Nephron (organoid): ENCODE measurements around the gene TDRD10.

Source experiments
- H3K27ac Mint-ChIP-seq, 3 experiments: 2 replicates each; pipeline ENCODE4 v1.8.0; 2020; ENCODE audit warnings: mixed read lengths in 3 of 3, mild to moderate bottlenecking in 2 of 3, moderate library complexity in 1 of 3
- H3K27me3 Mint-ChIP-seq: 2 replicates; pipeline ENCODE4 v1.8.0; 2021; ENCODE audit warnings: low read depth, mild to moderate bottlenecking, moderate library complexity, mixed read lengths
- H3K36me3 Mint-ChIP-seq: 2 replicates; pipeline ENCODE4 v1.8.0; 2020; ENCODE audit warnings: low read depth, mixed read lengths
- H3K4me1 Mint-ChIP-seq: 2 replicates; pipeline ENCODE4 v1.8.0; 2020; ENCODE audit warnings: mixed read lengths
- H3K4me3 Mint-ChIP-seq, 3 experiments: 2 replicates each; pipeline ENCODE4 v1.8.0; 2020; ENCODE audit warnings: mild to moderate bottlenecking in 3 of 3, mixed read lengths in 3 of 3, moderate library complexity in 2 of 3
- H3K9me3 Mint-ChIP-seq: 2 replicates; pipeline ENCODE4 v1.8.0; 2020; ENCODE audit warnings: mixed read lengths
- CTCF ChIP-seq, 3 experiments: fragments of 200-600 bp; sonication (generic); IDR thresholded peaks; one replicate each; pipeline ENCODE4 v1.5.0; 2021; ENCODE audit warnings: antibody characterized with exemption in 3 of 3; ENCODE audit not compliant: unreplicated experiment in 3 of 3

The TDRD10 gene

GRCh38 chr1:154466921-154467417, 35.0 kb upstream of the TDRD10 start:
- no peak overlapping the region for H3K4me3 Mint-ChIP-seq
- H3K27ac Mint-ChIP-seq = peak overlapping the region; percentile 43 to 74 (median 48)
- peaks cover 9% of the 10 kb centered on the region for H3K4me1 Mint-ChIP-seq
- H3K27me3 Mint-ChIP-seq = no peaks in the 10 kb centered on the region
- no peaks in the 10 kb centered on the region for H3K9me3 Mint-ChIP-seq
- no peaks in the 10 kb centered on the region for H3K36me3 Mint-ChIP-seq
- peak in 2 of 3 experiments; percentile 15 to 23 for TF ChIP-seq CTCF (IDR thresholded peaks at IDR 0.05; ENCODE audit: unreplicated experiment in 3 of 3)

DNA sequence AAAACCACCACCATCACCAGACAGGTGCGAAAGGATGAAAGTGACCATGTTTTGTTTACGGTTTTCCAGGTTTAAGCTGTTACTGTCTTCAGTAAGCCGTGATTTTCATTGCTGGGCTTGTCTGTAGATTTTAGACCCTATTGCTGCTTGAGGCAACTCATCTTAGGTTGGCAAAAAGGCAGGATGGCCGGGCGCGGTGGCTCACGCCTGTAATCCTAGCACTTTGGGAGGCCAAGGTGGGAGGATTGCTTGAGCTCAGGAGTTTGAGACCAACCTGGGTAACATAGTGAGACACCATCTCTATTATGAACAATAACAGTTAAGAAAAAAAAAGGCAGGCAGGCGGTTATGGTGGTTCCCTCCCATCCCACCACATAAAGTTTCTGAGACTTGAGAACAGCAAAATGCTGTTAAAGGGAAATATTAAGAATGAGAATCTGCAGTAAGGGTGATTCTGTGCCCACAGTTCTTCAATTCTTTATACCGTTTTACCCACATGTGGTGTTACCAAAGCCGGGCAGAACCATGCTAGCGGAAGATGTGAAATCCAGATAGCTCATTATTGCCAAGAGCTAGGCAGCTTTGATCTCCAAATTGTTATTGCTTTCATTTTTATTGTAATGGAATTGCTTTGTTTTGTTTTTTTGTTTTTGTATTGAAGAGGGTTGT, 34.5 kb upstream of the TDRD10 start:
- H3K9me3 Mint-ChIP-seq = no peaks in the 10 kb centered on the region
- no peak for TF ChIP-seq CTCF (IDR thresholded peaks at IDR 0.05; ENCODE audit: unreplicated experiment in 3 of 3)
- H3K4me1 Mint-ChIP-seq = peaks cover 9% of the 10 kb centered on the region
- H3K36me3 Mint-ChIP-seq = no peaks in the 10 kb centered on the region
- H3K4me3 Mint-ChIP-seq = no peak overlapping the region
- H3K27me3 Mint-ChIP-seq = no peaks in the 10 kb centered on the region
- H3K27ac Mint-ChIP-seq = peak overlapping the region in 1 of 3 experiments; percentile 76

- Mint-ChIP-seq H3K27me3 (no peaks in the 10 kb centered on the region), H3K4me1 (peaks cover 9% of the 10 kb centered on the region), H3K27ac (peak overlapping the region in 2 of 3 experiments; percentile 76 to 86), H3K9me3 (no peaks in the 10 kb centered on the region), H3K4me3 (no peak overlapping the region), H3K36me3 (no peaks in the 10 kb centered on the region)
- no peak for TF ChIP-seq CTCF (IDR thresholded peaks at IDR 0.05; ENCODE audit: unreplicated experiment in 3 of 3)
Observed at GRCh38 chr1:154468535-154469250, 33.3 kb upstream of the TDRD10 start.

DNA sequence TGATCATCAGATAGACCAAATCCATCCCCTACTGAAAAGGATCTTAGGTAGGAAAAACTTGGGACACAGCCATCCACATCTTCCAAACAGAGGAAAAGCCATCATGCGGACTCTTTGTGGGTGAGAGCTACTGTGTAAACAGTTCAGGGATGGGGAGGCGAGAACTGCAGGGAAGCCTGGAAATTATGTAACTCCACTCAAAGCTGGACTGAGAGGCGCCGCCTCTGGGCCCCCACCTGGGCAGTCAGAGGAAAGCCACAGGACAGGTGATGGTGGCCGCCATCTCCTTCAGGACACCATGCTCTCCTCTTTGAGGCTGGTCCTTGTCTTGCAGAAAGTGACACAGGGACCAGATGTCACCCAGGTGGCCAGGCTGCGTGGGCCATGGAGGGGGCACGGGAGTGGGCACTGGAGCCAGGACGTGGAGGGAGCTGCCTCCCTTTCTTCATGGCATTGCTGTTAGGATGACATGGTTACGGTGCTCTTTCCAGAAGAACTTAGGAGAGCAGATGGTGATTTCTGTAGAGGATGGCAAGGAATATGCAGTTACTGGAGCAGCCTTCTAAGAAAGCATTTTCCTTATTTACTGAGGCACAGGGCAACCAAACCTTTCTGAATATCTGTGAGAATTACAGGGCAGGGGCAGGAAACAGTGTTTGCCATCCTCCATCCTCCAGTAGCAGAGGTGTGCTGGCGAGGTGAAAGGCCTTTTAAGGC, 32.0 kb upstream of the TDRD10 start:
- no peak for TF ChIP-seq CTCF (IDR thresholded peaks at IDR 0.05; ENCODE audit: unreplicated experiment in 3 of 3)
- H3K27me3 Mint-ChIP-seq = no peaks in the 10 kb centered on the region
- H3K27ac Mint-ChIP-seq = no peak overlapping the region
- no peak overlapping the region for H3K4me3 Mint-ChIP-seq
- no peaks in the 10 kb centered on the region for H3K9me3 Mint-ChIP-seq
- H3K4me1 Mint-ChIP-seq = peaks cover 14% of the 10 kb centered on the region
- H3K36me3 Mint-ChIP-seq = no peaks in the 10 kb centered on the region

DNA sequence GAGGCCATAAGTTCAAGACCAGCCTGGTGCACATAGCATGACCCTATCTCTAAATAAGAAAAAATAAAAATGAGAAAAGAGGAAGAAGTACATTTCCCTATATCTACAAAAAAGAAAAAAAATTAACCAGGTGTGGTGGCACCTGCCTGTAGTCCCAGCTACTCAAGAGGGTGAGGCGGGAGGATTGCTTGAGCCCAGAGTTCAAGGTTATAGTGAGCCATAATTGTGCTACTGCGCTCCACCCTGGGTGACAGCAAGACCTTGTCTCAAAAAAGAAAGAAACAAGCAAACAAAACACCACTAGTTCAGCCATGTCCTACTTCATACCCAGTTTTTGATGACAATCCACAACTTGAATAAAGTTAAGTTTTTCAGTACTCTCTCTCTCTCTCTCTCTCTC, 30.7 kb upstream of the TDRD10 start:
- Mint-ChIP-seq H3K27me3 (no peaks in the 10 kb centered on the region), H3K36me3 (no peaks in the 10 kb centered on the region), H3K4me3 (no peak overlapping the region), H3K9me3 (no peaks in the 10 kb centered on the region), H3K27ac (no peak overlapping the region), H3K4me1 (peaks cover 7% of the 10 kb centered on the region)
- TF ChIP-seq CTCF (IDR thresholded peaks at IDR 0.05; ENCODE audit: unreplicated experiment in 3 of 3) = no peak
